Measurements from ENCODE around the gene ANKRD33B.

GRCh38 chr5:10533226-10533625 lies 30.6 kb upstream of the ANKRD33B start:
- TF ChIP-seq ZNF274 (IDR thresholded peaks at IDR 0.05; ENCODE audit: low read depth, low read length) = no peak
- no peak for TF ChIP-seq YY1 (IDR thresholded peaks at IDR 0.05; ENCODE audit: insufficient read depth, insufficient read length)

All from NT2/D1 (cell line).